ENCODE data around the gene ALB.
A peak's percentile ranks its signal among the peaks of the same experiment; 100 is the strongest.

ALB gene

GRCh38 chr4:73409012-73409862, 5.2 kb downstream of the ALB start:
- DNase-seq, result no peak

GRCh38 chr4:73409978-73410548, 6.0 kb downstream of the ALB start:
- DNase-seq, result peak in 1 of 3 donors; percentile 3

GRCh38 chr4:73410916-73411730, 7.0 kb downstream of the ALB start:
- no peak for DNase-seq

GRCh38 chr4:73411731-73412414, 7.8 kb downstream of the ALB start:
- no peak for DNase-seq

- DNase-seq, result no peak
These were observed 9.2 kb downstream of the ALB start for GRCh38 chr4:73413294-73413755.

DNA sequence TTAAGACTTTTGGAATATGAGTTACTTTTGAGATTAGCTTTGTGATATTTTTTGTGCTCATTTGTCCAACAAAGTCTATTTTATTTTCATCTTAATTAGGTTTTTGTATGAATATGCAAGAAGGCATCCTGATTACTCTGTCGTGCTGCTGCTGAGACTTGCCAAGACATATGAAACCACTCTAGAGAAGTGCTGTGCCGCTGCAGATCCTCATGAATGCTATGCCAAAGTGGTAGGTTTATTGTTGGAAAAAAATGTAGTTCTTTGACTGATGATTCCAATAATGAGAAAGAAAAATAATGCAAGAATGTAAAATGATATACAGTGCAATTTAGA, 10.8 kb downstream of the ALB start:
- DNase-seq, result no peak

GRCh38 chr4:73415807-73416238, 11.7 kb downstream of the ALB start:
- DNase-seq, result no peak

DNA sequence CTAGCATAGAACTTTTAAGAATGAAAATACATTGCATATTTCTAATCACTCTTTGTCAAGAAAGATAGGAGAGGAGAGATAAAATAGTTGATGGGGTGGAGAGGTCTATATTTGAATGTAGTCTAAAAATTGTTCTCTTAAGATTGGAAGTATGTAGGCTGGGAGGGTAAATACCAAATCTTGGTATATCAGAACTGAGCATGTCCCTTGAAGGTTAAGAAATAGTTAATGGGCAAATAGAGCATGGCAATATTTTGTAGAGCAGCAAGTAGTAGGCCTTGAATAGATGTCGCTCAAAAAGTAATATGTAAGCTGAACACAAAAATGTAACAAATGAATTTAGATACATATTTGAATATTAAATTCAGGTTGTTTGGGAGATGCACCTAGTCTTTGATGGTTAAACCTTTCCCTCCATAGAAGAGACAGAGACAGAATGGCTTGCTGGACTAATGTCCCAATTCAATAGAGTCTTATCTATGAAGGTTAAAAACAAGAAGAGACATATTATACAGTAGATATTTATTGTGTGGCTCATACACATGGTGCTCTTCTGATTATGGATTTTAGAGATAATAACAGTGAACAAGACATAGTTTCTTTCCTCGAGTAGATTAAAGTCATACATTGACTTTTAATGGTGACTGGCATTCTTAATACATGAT, 12.5 kb downstream of the ALB start:
- no peak for DNase-seq

DNA sequence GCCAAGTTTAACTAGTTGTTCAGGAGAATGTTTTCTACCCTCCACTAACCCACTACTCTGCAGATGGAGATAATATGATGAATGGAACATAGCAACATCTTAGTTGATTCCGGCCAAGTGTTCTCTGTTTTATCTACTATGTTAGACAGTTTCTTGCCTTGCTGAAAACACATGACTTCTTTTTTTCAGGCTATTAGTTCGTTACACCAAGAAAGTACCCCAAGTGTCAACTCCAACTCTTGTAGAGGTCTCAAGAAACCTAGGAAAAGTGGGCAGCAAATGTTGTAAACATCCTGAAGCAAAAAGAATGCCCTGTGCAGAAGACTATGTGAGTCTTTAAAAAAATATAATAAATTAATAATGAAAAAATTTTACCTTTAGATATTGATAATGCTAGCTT, 13.3 kb downstream of the ALB start:
- no peak for DNase-seq

GRCh38 chr4:73417973-73418372, 13.9 kb downstream of the ALB start:
- no peak for DNase-seq

GRCh38 chr4:73418677-73419076, 14.6 kb downstream of the ALB start:
- DNase-seq, result no peak

DNA sequence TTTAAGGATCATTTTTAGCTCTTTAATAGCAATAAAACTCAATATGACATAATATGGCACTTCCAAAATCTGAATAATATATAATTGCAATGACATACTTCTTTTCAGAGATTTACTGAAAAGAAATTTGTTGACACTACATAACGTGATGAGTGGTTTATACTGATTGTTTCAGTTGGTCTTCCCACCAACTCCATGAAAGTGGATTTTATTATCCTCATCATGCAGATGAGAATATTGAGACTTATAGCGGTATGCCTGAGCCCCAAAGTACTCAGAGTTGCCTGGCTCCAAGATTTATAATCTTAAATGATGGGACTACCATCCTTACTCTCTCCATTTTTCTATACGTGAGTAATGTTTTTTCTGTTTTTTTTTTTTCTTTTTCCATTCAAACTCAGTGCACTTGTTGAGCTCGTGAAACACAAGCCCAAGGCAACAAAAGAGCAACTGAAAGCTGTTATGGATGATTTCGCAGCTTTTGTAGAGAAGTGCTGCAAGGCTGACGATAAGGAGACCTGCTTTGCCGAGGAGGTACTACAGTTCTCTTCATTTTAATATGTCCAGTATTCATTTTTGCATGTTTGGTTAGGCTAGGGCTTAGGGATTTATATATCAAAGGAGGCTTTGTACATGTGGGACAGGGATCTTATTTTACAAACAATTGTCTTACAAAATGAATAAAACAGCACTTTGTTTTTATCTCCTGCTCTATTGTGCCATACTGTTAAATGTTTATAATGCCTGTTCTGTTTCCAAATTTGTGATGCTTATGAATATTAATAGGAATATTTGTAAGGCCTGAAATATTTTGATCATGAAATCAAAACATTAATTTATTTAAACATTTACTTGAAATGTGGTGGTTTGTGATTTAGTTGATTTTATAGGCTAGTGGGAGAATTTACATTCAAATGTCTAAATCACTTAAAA, 15.3 kb downstream of the ALB start:
- peak in 1 of 3 donors; percentile 6 for DNase-seq

GRCh38 chr4:73420615-73421014, 16.5 kb downstream of the ALB start:
- peak in 1 of 3 donors; percentile 16 for DNase-seq

- DNase-seq, result peak in 1 of 3 donors; percentile 5
These were observed 17.8 kb downstream of the ALB start for GRCh38 chr4:73421708-73422457.

- no peak for DNase-seq
These were observed 18.3 kb downstream of the ALB start for GRCh38 chr4:73422458-73422752.

GRCh38 chr4:73423184-73423583, 19.1 kb downstream of the ALB start:
- DNase-seq, result no peak

DNA sequence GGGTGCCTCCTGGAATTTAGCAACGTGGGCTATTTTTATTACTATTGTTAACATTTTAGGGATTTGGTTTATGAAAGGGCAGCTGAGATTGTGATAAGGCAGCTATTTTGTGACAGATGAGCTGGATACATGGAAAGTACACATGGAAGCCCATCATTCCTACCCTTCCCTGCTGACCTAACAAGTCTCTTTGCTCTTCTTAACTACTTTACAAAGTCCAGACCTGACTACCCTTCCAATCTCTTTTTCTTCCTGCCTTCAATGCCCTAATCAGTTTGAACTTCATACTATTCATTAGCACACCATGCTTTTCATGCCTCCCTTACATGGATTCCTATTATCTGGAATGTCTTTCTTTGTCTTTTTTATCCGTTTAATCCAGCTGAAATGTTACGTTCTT, 22.6 kb downstream of the ALB start:
- no peak for DNase-seq

- no peak for DNase-seq
These were observed 25.0 kb downstream of the ALB start for GRCh38 chr4:73429118-73429517.

DNA sequence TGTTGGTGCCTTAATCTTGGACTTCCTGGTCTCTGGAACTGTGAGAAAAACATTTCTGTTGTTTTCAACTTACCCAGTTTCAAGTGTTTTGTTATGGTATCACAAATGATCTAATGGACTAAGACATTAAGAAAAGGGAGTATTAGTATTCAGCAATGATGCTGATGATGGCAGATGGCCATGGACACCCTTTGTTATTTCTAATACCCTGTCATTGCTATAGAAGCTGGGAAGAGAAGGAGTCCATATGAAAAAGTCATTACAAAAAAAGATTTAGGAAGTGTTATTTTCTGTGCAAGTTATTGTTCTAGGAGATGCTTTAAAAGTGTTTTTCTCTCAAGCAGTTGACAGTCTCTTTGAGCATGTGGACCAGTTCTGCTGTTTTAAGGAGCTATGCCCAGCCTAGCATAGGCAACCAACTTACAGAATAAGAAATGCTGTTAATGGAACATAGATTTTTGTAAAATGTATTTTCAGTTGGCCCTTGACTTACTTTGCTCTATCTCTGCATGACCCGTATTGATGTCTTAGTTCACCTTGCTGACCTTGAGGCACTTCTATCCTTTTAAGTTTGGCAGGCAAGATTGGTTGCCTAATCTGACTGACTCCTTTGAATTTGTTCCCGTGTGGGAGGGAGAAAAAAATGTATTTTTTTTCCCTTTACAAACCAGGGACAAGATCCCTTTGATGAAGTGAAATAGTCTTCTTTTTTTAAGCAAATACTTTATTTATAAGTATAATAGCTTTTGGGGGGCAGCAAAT, 25.9 kb downstream of the ALB start:
- DNase-seq, result no peak

GRCh38 chr4:73431813-73432168, 27.7 kb downstream of the ALB start:
- DNase-seq, result no peak
